RCC 7860 (cell line): ENCODE data around the gene SNRPD2.
A peak's percentile ranks its signal among the peaks of the same experiment; 100 is the strongest.
"Not testable (repeated sequence)": the region's sequence is repeated elsewhere in the genome, so short reads cannot be mapped to it uniquely, and the experiment has no call there.

Experiments
- DNase-seq: peaks from one replicate; pipeline ENCODE4 v3.0.0-alpha.2; 2015; ENCODE audit warnings: low spot score
- FAIRE-seq: peaks from 2 replicates; lab custom pipeline; 2012; peaks lifted over from hg19 to GRCh38; lab: Jason Lieb, UNC

The SNRPD2 gene

DNA sequence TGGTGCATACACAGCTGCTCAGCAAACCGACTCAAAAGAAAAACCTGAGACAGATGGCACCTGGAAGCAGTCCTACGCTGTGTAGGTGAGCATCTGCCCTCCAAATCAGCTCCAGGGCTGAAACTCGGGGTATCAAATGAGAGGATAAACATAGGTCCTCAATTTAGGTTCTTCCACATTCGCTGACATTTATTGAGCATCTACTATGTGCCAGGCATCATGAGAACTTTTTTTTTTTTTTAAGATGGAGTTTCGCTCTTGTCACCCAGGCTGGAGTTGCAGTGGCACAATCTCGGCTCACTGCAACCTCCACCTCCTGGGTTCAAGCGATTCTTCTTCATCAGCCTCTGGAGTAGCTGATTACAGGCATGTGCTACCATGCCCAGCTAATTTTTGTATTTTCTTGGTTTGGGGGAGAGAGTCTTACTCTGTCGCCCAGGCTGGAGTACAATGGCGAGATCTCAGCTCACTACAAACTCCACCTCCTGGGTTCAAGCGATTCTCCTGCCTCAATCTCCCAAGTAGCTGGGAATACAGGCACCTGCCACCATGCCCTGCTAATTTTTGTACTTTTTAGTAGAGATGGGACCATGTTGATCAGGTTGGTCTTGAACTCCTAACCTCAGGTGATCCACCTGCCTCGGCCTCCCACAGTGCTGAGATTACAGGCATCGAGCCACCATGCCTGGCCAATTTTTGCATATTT is 14.1 kb upstream of the SNRPD2 start:
- DNase-seq (no peak), FAIRE-seq (no peak)

DNA sequence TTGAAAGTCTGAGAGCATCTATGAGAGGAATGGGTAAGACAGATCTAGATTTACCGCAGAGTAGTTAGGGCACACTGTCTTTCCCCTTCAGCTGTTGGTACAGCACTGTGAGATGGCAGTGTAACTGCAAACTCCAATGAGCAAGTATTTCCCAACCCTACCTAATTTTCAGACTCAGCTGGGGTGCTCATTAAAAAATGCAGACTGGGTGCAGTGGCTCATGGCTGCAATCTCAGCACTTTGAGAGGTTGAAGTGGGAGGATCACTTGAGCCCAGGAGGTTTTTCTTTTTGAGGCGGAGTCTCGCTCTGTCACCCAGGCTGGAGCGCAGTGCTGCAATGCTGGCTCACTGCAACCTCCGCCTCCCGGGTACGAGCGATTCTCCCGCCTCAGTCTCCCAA is 13.4 kb upstream of the SNRPD2 start:
- DNase-seq (no peak), FAIRE-seq (no peak)

DNA sequence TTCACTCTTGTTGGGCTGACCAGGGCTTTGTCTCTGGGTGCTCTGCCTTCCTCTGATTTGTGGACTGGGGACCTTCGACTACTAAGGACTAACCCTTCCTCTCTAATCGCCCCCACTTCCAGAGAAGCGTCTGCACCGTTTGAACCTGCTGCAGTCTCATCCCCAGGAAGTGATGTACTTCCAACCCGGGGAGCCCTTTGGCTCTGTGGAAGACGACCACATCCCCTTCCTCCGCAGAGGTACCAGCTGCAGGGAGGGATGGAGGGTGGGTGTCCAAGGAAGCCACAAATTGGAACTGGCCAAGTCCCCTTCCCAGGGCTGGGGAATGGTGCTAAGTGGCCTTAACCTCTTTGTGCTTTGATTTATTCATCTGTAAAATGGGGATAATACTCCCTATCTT is 9.9 kb upstream of the SNRPD2 start:
- DNase-seq (no peak), FAIRE-seq (no peak)

DNA sequence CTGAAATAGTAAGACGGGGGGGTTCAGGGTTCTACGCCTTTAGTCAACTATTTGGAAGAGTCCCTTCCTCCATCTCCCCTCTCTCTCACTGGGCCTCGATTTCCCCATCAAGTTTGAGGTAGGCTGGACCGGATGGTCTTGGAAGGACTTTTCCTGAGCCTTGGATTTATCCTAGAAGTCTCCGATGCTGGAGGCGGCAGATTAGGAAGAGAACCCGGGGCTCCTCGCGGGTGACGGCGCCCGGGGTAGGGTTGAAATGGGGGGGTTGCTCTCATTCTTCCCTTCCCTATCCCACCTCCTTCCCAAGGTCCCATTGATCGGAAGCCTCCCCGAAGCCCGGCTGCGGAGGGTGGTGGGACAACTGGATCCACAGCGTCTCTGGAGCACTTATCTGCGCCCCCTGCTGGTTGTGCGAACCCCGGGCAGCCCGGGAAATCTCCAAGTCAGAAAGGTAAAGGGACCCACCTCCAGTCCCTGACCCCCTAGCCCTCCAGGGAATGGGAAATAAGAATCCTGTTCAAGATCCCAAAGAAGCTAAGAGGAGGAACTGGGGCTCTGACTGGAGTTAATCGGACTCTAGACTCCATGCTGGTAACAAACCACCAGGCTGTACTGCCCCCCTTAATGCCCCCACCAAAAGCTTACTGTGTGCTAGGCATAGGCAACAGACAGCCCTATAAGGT is 1.5 kb upstream of the SNRPD2 start:
- DNase-seq (peak; percentile 35), FAIRE-seq (no peak)

DNA sequence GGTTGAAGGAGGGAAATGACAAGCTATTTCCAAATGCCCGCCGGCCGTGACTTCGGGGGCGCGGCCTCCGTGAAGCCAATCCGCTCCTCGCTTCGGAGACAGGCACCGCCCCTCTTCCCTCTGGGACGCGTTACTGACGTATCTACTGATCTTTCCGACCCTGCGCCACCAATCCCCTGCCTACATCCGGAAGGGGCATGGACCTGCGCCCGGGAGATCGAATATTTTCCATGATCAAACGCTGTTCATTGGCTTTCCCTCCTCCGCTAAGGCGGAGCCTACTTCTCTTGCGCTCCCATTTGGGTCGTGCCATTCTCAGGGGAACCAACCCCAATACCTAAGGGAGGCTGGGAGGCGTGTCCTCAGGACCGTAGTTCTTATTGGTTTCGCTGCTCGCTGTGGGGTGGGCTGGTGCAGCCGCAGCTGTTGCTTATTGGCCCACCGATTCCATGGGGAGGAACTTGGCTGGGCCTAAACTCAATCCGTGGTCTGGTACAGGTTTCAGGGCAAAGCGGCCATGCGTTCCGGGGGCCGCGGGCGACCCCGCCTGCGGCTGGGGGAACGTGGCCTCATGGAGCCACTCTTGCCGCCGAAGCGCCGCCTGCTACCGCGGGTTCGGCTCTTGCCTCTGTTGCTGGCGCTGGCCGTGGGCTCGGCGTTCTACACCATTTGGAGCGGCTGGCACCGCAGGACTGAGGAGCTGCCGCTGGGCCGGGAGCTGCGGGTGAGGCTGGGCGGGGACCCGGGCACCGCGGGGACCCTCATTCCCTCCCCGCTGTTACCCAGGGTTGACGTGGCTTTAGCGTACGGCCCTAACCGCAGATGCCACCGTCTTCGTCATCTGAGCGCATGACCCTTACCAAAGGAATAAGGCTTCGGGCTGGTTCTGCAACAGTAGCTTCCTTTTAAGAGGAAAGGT is 693 bp upstream of the SNRPD2 start, which contains the start of gene QPCTL:
QPCTL (plus strand) TSS at position 480 of the 919 bp plus-strand sequence; CDS start at position 518, 38 bp downstream.
- peak; percentile 95 for FAIRE-seq

DNA sequence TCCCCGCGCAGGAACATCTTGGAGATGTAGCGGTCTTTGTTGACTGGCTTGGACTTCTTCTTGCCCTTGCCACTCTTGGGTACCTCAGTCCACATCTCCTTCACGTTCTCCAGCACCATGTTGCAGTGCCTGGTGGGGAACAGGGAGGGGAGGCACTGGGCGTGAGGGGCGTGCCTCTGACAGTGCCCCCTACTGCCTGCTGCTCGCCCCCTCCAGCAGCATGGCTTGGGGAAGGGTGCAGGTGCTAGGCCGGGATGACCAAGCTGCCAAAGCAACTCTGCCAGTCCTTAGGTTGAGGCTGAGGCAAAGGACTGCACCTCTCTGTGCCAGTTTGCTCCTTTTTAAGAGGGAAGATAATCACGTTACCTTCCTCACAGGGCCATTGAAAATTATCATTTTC is 4.2 kb downstream of the SNRPD2 start:
- DNase-seq, result no peak
- no peak for FAIRE-seq

More for the DNA sequence above, 693 bp upstream of the SNRPD2 start, which contains the start of gene QPCTL:
- peak; percentile 97 for DNase-seq

DNA sequence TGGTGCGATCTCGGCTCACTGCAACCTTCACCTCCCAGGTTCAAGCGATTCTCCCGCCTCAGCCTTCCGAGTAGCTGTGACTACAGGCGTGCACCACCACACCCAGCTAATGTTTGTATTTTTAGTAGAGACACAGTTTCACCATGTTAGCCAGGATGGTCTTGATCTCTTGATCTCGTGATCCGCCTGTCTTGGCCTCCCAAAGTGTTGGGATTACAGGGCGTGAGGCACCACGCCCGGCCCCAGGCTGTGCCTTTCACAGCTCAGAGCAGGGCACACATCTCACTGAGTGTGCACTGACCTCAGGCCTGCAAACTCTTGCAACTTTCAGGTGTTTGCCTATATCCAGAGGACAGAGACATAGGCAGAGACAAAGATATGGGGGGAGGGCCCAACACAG is 6.7 kb downstream of the SNRPD2 start:
- FAIRE-seq, DNase-seq: not testable (repeated sequence)

DNA sequence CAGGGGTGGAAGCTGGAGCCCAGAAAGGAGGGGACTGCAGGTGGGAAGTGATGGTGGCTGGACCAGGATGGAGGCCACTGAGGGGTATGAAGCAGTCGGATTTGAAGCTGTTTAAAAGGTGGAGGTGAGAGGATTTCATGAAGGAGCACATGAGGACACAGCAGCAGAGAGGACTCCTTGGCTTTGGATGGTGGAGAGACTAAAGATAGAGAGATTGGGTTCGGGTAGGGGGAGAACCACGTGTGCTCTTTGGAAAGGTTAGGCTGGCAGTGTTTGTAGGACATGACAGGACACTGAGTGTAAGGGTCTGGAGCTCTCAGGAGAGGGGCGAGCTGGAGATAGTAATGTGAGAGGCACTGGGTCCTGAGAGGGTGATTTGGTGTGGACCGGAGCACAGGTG is 8.8 kb downstream of the SNRPD2 start:
- no peak for DNase-seq
- FAIRE-seq, result no peak

DNA sequence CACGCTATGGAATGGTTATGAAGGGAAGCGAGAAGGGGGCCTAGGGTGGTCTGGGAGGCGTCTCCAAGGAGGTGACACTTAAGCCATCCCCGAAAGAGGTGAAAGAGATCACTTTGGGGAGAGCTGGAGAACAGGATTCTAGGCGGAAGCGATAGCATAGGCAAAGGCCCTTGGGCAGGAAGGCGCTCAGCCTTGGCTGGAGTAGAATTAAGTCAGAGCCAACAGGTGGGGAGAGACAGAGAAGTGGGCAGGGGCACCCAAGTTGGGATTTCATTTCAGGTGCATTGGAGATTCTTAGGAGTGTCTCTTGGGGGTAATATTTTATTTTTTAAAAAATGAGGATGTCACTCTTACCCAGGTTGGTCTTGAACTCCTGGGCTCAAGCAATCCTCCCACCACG is 9.6 kb downstream of the SNRPD2 start:
- DNase-seq, result no peak
- no peak for FAIRE-seq

DNA sequence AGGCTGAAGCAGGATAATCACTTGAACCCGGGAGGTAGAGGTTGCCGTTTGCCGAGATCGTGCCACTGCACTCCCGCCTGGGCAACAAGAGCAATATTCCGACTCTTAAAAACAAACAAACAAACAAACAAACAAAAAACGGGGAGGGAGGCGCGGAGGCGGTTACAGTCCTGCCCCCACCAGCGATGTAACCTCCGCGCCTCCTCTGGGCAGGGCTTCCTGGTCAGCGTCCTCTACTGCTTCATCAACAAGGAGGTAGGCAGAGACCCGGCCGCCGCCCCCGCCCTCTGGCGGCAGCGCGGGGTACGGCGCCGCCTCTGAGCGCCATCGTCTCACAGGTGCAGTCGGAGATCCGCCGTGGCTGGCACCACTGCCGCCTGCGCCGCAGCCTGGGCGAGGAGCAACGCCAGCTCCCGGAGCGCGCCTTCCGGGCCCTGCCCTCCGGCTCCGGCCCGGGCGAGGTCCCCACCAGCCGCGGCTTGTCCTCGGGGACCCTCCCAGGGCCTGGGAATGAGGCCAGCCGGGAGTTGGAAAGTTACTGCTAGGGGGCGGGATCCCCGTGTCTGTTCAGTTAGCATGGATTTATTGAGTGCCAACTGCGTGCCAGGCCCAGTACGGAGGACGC is 10.2 kb downstream of the SNRPD2 start:
- DNase-seq (peak; percentile 67), FAIRE-seq (no peak)

DNA sequence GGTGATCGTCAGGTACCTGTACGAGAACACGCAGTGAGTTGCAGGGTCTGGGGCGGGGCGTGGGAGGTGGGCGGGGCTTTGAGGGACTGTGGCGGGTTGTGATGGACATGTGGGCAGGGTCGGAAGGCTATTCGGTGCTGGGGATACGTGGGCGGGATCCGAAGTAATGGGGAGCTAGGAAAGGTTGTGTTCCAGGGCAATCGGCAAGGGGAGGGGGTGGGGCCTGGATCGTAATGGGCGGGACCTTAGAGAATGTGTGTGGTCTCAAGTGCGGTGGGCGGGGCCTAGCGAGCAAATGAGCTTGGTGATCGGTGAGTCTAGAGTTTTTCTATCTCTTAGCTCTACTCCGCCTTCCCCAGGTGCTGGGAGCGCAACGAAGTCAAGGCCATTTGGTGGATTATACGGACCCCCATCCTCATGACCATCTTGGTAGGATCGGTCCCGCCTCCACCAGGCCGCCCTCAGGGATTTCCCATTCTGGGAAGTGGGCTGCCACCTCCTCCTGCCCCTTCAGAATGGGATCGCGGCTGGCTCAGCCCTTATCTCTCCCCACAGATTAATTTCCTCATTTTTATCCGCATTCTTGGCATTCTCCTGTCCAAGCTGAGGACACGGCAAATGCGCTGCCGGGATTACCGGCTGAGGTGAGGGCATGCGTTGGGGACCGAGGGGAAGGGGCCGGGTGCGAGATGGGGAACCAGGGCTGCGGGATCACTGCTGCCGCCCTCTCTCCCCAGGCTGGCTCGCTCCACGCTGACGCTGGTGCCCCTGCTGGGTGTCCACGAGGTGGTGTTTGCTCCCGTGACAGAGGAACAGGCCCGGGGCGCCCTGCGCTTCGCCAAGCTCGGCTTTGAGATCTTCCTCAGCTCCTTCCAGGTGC is 14.2 kb downstream of the SNRPD2 start:
- no peak for FAIRE-seq
- DNase-seq, result no peak

DNA sequence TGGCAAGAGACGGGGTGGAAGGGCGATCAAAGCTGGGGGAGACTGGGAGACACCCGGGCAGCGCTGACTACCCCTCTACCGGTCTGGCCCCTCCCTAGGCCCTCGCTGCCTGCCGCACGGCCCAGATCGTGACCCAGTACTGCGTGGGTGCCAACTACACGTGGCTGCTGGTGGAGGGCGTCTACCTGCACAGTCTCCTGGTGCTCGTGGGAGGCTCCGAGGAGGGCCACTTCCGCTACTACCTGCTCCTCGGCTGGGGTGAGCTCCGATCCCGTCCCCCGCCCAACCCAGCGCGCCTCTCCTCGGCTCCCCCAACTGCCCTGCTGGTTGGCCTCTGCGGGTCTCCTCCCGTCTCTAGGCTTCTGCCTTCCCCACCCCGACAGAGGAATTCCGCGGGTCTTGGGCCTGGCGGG is 14.9 kb downstream of the SNRPD2 start:
- no peak for DNase-seq
- FAIRE-seq, result no peak

DNA sequence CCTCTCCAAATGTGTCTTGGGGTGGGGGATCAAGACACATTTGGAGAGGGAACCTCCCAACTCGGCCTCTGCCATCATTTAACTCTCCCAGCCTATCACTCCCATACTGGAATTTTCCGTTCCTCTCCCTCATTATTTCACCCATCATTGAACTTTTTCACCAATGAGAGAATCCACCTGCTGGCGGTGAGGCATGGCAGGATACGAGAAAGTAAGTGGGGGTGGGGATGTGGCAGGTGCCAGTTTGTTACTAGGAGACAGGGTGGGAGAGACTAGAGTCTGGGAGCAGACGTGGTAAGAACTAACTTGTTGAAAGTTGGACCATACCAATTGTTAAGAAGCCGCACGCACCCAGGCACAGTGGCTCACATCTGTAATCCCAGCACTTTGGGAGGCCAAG is 16.8 kb downstream of the SNRPD2 start:
- no peak for DNase-seq

DNA sequence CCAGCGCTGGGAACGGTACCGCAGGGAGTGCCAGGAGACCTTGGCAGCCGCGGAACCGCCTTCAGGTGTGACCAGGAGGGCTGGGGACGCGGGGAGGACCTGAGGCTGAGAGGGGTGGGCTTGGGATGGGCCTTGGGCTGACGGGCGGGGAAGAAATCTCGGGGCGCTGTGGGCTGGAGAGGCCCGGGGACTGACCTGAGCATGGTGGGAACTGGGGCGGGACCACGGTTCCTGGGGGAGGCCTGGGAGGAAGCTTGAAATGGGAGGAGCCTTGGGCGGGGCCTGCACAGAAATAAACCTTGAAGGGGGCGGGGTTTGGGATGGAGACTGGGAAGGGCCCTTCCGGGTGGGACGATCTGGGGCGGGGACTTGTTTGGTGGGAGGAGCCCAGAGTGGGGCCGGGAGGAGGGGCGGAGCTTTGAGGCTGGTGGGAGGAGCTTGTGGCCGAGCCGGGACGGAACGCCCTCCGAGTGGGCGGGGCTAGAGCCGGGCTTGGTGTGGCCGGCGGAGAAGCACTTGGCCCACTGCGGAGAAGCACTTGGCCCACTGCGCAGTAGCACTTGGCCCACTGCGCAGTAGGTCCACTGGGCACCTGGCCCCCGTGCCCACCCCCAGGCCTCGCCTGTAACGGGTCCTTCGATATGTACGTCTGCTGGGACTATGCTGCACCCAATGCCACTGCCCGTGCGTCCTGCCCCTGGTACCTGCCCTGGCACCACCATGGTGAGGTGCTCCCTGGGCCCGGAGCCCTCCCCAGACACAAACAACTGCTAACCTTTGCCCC is 20.9 kb downstream of the SNRPD2 start:
- DNase-seq, result no peak
- FAIRE-seq, result no peak

More for the DNA sequence above, 16.8 kb downstream of the SNRPD2 start:
- no peak for FAIRE-seq

DNA sequence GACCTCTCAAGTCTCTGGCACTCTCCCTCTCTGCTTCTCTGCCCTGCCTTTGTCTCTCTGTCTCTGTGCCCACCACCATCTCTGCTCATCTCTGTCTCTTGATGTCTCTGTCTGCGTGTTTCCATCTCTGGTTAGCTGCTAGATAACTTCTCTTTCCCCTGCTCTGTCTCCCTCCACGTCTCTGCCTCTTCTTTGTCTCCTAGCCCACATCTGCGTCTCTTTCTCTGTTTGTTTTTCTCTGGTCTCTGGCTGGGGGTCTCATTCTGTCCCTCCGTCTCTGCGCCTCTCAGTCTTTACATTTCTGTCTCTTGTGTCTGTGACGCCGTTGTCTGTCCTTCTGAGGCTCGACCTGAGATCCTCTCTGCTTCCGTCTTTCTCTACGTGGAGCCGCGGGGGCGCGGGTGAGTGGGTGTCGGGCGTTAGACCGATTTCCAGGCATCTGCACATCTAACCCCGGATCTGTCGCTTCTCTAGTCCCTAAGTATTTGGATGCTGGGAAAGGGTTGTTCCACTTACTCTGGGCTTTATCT is 23.3 kb downstream of the SNRPD2 start:
- DNase-seq (no peak), FAIRE-seq (no peak)

DNA sequence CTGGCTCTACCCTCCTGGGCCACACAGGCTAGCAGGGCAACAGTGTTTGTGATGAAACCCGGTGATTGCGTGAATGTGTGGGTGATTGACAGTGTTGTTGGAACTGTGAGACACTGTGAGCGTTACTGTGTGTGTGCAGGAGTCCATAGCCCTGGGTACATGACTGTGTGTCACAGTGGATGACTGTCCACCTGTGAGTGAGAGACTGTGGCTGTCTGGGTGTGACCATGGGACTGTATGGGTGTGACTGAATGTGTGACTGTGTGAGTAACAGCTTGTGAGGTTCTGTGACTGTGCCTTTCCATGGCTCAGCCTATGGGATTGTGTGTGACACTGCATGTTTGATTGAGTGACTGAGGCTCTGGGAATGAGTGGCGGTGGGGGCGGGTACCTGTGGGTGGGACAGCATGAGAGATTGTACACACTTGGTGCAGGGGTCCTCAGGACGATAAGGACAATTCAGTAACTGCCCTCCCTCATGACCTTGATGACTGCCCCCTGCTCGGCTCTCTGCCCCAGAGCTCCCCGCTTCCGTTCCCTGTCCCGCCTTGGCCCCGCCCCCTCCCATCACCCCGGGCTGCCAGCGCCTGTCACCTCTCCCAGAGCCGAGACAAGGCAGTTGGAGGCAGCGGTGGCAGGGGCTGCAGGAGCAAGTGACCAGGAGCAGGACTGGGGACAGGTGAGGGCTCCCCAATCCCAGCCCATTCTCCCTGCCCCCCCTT is 24.0 kb downstream of the SNRPD2 start, which contains the start of gene GIPR:
GIPR (plus strand) TSS at position 602 of the 722 bp plus-strand sequence. CDS start 1,300 bp downstream, outside the sequence.
- DNase-seq (peak; percentile 70), FAIRE-seq (no peak)

DNA sequence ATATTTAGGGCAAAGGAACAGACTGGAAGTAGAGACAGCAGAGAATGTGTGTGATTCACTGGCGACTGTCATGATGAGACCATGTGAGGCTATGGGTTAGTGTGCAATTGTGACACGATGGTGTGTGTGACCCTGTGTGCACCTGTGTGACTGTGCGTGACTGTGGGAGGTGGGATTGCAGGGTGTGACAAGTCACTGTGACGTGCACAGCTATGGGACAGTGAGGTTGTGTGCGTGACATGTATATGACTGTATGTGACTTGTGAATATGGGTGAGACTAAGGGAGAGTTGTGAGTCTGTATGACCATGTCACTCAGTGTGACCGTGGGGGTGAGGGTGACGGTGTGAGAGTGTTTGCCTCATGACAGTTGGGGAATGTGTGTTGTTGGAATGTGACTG is 27.2 kb downstream of the SNRPD2 start:
- FAIRE-seq, result no peak
- DNase-seq, result no peak

DNA sequence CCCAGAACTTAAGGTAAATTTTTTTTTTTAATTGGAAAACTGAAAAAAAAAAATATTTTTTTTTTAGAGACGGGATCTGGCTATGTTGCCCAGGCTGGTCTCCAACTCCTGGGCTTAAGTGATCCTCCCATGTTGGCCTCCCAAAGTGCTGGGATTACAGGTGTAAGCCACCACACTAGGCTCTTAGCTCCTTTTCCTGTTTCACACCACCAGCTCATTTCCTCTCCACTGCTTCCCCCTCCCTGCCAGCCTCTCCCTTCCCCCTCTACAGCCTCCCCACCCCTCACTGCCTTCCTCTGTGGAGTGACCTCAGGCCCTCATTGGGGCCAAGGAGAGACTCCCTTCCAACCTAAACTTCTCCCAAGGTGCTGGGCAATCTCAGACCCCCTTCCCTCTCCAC is 28.0 kb downstream of the SNRPD2 start:
- FAIRE-seq (no peak), DNase-seq (no peak)
